Measurements from ENCODE around the gene THBS2.
"Not testable (repeated sequence)": the region's sequence is repeated elsewhere in the genome, so short reads cannot be mapped to it uniquely, and the experiment has no call there.

The THBS2 gene

GRCh38 chr6:169253337-169254238 lies at the start of gene THBS2:
TSS of gene THBS2 (minus strand) at chr6:169253846. CDS start at chr6:169250784, 3,062 bp downstream.
- DNase-seq: no peak

- no peak for DNase-seq
Observed at GRCh38 chr6:169302716-169303115, 49.1 kb upstream of the THBS2 start.

GRCh38 chr6:169302255-169302654 lies 48.6 kb upstream of the THBS2 start:
- no peak for DNase-seq

GRCh38 chr6:169300916-169301315 lies 47.3 kb upstream of the THBS2 start:
- DNase-seq: no peak

- not testable (repeated sequence) for DNase-seq
Observed at GRCh38 chr6:169298626-169299025, 45.0 kb upstream of the THBS2 start.

GRCh38 chr6:169296622-169297021 lies 43.0 kb upstream of the THBS2 start:
- DNase-seq: no peak

- no peak for DNase-seq
Observed at GRCh38 chr6:169296170-169296569, 42.5 kb upstream of the THBS2 start.

- DNase-seq: no peak
Observed at GRCh38 chr6:169293196-169293595, 39.5 kb upstream of the THBS2 start.

GRCh38 chr6:169292338-169293124 lies 38.9 kb upstream of the THBS2 start:
- DNase-seq: no peak

GRCh38 chr6:169291646-169292337 lies 38.1 kb upstream of the THBS2 start:
- no peak for DNase-seq

- DNase-seq: no peak
Observed at GRCh38 chr6:169291148-169291547, 37.5 kb upstream of the THBS2 start.

- no peak for DNase-seq
Observed at GRCh38 chr6:169289619-169290339, 36.1 kb upstream of the THBS2 start.

- DNase-seq: no peak
Observed at GRCh38 chr6:169289257-169289618, 35.6 kb upstream of the THBS2 start.

GRCh38 chr6:169288591-169288990 lies 34.9 kb upstream of the THBS2 start:
- no peak for DNase-seq

- no peak for DNase-seq
Observed at GRCh38 chr6:169287675-169288074, 34.0 kb upstream of the THBS2 start.

GRCh38 chr6:169286961-169287360 lies 33.3 kb upstream of the THBS2 start:
- DNase-seq: no peak

GRCh38 chr6:169285165-169285564 lies 31.5 kb upstream of the THBS2 start:
- DNase-seq: no peak

- no peak for DNase-seq
Observed at GRCh38 chr6:169283924-169284323, 30.3 kb upstream of the THBS2 start.

GRCh38 chr6:169282043-169282442 lies 28.4 kb upstream of the THBS2 start:
- no peak for DNase-seq

- no peak for DNase-seq
Observed at GRCh38 chr6:169277619-169278018, 24.0 kb upstream of the THBS2 start.

- DNase-seq: no peak
Observed at GRCh38 chr6:169274781-169275180, 21.1 kb upstream of the THBS2 start.

GRCh38 chr6:169273511-169273910 lies 19.9 kb upstream of the THBS2 start:
- DNase-seq: no peak

- DNase-seq: no peak
Observed at GRCh38 chr6:169271877-169272216, 18.2 kb upstream of the THBS2 start.

Measured in NCI-H2171 (cell line).